Smooth muscle cell of the brain vasculature (primary cell): ENCODE measurements around the gene MRPL53.
"Not testable (repeated sequence)": the region's sequence is repeated elsewhere in the genome, so short reads cannot be mapped to it uniquely, and the experiment has no call there.

ENCODE experiments used
- DNase-seq: peaks from one replicate; pipeline ENCODE4 v3.0.0-alpha.2; 2012; ENCODE audit warnings: low read depth, low spot score

The MRPL53 gene

GRCh38 chr2:74502720-74503505, 30.4 kb upstream of the MRPL53 start:
- no peak for DNase-seq

GRCh38 chr2:74502147-74502719, 29.8 kb upstream of the MRPL53 start:
- DNase-seq = no peak

GRCh38 chr2:74501335-74502071, 29.0 kb upstream of the MRPL53 start:
- no peak for DNase-seq

DNA sequence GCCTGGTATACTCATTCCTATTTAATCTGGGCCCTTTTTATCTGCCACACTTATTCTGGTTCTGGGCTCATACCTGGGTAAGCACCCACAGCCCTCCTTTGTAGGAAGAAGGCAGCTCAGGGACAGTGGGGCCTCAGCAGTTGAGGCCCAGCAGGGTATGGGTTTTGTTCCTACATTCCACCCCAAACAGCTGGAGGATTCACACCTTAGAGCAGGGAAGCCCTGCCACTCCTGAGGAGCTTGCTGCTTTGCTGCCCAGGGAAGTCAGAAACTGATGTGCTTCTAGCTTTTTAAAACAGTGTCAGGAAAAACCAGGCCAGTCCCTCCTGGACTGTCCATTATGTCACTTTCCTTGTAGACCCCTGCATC, 28.1 kb upstream of the MRPL53 start:
- DNase-seq = no peak

DNA sequence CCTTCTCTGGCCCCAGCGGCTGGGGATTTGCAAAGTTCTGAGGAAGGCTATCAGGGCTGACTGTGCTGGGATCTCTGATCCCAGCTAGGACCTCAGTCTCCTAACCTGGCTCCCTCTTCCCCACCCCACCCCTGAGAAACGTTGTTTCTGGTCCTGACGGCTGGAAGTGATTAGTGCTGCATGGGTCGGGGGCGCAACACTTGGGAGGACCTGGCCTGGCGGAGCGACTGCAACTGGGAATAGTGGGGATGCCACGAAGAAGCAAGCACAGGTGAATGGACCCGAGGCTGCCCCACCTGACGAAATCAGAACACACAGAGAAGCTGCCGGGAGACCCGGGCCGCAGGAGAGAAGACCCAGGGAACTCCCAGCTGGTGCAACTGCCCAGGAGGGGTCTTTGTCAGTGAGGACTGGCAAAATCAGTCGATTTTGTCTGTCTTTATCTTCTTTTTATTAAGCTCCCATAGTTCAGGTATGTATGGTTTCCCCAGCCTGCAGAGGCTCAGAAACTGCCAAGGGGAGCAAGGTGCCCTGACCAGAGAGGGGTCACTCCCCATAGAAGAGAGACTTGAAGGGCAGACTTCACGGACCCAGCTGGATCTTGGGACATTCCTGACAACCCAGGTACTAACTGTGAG, 27.6 kb upstream of the MRPL53 start:
- no peak for DNase-seq

- no peak for DNase-seq
Measured at GRCh38 chr2:74499267-74499939, 26.9 kb upstream of the MRPL53 start, which contains the start of gene LBX2. LBX2 (minus strand) TSS chr2:74499603; CDS start chr2:74499537, 66 bp downstream.

DNA sequence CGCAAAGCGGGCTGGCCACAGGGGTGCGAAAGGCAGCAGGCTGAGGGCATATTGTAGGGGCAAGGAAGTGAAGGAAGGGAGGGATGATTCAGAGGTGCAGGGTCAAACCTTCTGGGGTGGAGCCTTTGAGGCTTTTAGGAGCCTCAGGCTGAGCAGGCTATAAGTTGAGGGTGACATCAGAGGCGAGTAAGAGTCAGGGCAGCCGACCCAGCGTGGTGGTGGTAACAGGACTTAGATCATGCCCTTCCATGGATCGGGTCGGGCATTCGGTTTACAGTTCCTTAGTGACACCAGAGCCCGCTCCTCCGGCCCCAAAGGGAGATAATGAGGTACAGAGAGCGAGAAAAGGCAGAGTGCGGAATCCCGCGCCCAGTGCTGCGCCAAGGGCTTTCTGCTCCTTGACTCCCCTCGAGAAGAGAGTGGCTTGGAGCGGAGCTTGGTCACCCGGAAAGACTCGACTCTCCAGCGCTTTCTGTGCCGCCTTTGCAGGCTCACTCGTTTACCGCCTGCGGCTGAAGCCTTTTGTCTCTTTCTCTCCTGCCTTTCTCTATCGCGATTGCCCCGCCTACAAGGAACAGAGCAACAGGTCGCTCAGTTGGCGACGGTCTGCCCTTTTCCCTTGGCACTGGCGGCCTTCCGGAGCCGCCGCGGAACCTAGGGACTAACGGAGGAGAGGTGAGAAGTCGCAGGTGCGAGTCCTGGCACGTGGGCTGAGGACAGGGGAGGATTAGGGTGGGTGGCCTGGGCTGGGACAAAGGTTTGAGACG, 26.2 kb upstream of the MRPL53 start:
- no peak for DNase-seq

DNA sequence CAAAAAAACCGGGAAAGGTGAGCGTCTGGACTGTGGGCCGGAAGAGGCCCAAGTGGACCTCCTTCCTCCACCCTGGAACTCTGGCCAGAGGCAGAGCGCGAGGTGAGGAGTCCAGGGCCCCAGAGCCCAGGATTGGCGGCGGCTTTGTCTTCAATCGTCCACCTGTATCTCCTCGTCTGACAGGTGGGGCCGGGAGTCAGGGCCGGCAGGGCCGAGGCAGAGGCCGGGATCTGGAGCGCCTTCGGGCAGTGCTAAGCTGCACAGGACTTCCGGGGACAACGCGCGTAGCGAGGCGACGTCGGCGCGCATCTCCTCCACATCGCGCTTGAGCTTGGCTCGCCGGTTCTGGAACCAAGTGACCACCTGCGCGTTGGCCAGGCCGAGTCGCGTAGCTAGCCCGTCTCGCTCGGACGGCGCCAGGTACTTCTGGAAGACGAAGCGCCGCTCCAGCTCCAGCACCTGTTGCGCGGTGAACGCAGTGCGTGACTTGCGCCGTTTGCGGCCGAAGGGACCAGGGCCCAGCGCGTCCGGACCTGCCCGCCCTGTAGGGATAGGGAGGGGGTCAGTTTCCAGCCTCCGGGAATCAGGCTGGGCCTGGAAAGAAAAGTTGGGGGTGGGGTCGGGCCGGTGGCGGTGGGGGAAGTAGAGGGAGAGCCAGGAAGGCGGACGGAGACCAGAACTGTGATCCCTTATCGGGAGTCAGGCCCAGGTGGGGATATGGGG, 25.5 kb upstream of the MRPL53 start:
- no peak for DNase-seq

DNA sequence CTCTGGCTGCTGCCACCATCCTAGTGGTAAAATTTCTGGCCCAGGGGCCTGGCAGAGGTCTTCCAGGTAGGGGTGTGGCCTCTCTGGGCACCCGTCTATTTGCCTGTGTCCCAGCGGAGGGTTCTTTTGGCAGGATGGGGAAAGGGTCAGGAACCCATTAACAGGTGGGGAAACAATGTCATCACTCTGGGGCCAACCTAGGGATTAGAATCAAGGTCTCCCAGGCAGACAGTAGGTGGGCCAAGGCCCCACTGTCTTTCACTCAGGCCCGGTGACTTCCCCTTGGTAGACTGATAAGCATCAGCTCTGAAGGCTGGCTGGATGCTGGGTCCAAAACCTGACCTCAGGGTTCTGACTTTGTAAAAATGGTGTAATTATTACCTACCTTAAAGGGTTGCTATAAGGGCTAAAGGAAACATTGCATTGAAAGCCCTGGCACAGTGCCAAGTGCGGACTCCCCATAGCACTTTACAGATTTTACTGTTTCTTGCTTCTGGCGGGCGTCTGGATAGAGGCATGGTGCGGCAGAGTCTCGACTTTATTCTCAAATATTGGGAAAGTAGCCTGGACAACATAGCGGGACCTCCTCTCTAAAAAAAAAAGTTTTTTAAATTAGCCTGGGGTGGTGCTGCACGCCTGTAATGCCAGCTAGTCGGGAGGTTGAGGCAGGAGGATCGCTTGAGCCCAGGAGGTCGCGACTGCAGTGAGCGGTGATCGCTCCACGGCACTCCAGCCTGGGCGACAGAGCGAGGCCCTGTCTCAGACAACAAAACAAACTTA, 24.7 kb upstream of the MRPL53 start:
- no peak for DNase-seq

DNA sequence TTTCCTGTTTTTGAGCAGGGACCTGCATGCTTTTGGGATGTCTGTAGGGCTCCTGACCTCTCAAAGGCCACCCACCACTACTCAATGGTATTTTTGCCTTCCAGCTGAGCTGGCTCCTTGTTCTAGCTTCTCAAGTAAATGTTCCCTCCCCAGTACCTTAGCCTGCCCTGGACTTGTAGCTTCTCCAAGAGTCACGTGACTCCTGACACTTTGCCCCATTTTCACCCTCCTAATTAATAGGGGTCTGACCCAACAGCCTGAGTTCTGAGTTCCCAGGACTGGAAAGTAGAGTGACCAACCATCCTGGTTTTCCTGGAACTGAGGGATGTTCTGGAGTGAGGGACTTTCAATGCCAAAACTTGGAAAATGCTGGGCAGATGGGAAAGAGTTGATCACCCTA, 23.0 kb upstream of the MRPL53 start:
- DNase-seq = no peak

- no peak for DNase-seq
Measured at GRCh38 chr2:74493546-74493945, 21.1 kb upstream of the MRPL53 start.

DNA sequence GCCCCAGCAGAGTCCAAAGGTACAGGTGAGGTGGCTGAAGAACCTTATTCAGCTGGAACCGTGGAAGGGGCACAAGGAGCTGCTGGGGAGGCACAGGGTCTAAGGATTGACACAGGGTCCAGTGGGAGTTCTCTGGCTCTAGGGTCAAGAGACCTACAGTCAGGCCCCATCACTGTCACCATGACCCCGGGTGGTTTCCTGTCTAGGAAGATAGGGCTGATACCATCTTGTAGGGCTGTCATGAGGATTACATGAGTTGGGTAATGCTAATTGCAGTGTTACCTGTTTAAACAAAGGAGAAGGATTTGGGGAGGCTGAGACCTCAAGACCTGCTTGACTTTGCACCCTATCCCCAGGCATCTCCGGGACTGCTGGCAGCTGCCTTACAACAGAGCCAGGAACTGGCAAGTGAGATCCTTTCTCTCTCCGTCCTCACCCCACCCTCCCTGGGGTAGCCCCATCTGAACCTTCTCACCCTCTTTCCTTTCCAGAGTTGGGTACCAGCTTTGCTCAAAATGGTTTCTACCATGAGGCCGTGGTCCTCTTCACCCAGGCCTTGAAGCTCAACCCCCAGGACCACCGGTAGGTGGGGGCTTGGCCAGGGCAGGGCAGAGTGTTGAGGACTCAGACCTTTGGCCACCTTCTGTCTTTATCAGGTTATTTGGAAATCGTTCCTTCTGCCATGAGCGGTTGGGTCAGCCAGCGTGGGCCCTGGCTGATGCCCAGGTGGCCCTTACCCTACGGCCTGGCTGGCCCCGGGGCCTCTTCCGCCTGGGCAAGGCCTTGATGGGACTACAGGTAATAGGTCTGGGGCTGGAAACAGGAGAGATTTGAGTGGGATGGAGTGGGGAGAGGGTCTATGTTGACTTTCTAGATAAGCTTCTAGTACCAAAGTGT, 19.4 kb upstream of the MRPL53 start:
- DNase-seq = no peak

- no peak for DNase-seq
Measured at GRCh38 chr2:74489906-74490305, 17.4 kb upstream of the MRPL53 start.

GRCh38 chr2:74488643-74489481, 16.4 kb upstream of the MRPL53 start:
- no peak for DNase-seq

DNA sequence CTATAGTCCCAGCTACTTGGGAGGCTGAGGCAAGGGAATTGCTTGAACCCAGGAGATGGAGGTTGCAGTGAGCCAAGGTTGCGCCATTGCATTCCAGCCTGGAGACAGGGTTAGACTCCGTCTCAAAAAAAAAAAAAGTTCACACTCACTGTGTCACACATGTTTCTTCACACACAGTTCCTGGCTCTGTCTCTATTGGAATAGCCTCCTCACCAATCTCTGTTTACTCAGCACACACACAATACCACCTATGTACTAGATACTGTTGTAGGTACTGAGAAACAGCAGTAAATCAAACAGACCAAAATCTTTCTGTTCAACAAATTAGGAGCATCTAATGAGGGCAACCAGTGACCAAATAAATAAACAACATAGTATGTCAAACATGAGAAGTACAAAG, 13.7 kb upstream of the MRPL53 start:
- no peak for DNase-seq

- DNase-seq = not testable (repeated sequence)
Measured at GRCh38 chr2:74483675-74484164, 11.2 kb upstream of the MRPL53 start.
